Measurements from ENCODE around the gene CYB5R2.

CYB5R2 gene

GRCh38 chr11:7637447-7638157 lies 35.7 kb downstream of the CYB5R2 start:
- no peak for DNase-seq

GRCh38 chr11:7636350-7636749 lies 37.0 kb downstream of the CYB5R2 start:
- ATAC-seq = no peak
- DNase-seq = no peak

More at GRCh38 chr11:7637447-7638157, 35.7 kb downstream of the CYB5R2 start:
- no peak for ATAC-seq

GRCh38 chr11:7635708-7636107 lies 37.6 kb downstream of the CYB5R2 start:
- no peak for ATAC-seq
- DNase-seq = no peak

- ATAC-seq (no peak), DNase-seq (no peak)
These were observed 38.2 kb downstream of the CYB5R2 start for GRCh38 chr11:7635137-7635536.

- DNase-seq (no peak), ATAC-seq (no peak)
These were observed 41.1 kb downstream of the CYB5R2 start for GRCh38 chr11:7632211-7632610.

- ATAC-seq (no peak), DNase-seq (no peak)
These were observed 43.3 kb downstream of the CYB5R2 start for GRCh38 chr11:7630002-7630401.

GRCh38 chr11:7628660-7629059 lies 44.6 kb downstream of the CYB5R2 start:
- no peak for DNase-seq
- no peak for ATAC-seq

- ATAC-seq = no peak
- DNase-seq = no peak
These were observed 50.6 kb downstream of the CYB5R2 start for GRCh38 chr11:7622721-7623120.

GRCh38 chr11:7621554-7621953 lies 51.7 kb downstream of the CYB5R2 start:
- no peak for DNase-seq
- no peak for ATAC-seq

GRCh38 chr11:7621090-7621489 lies 52.2 kb downstream of the CYB5R2 start:
- DNase-seq = no peak
- ATAC-seq = no peak

GRCh38 chr11:7619322-7619721 lies 54.0 kb downstream of the CYB5R2 start:
- no peak for ATAC-seq
- no peak for DNase-seq

GRCh38 chr11:7617032-7617431 lies 56.3 kb downstream of the CYB5R2 start:
- ATAC-seq = no peak

More at GRCh38 chr11:7617032-7617431, 56.3 kb downstream of the CYB5R2 start:
- DNase-seq = no peak
